ENCODE results near the gene NEDD4L. TPM values are rescaled to one million over a fixed set of nuclear protein-coding genes. Genes with fewer than 3 reads are reported as not detected.
A peak's percentile ranks its signal among the peaks of the same experiment; 100 is the strongest.

The NEDD4L gene
- total RNA-seq, 2 experiments from 2014 or later: 11.2 to 13.7 TPM

DNA sequence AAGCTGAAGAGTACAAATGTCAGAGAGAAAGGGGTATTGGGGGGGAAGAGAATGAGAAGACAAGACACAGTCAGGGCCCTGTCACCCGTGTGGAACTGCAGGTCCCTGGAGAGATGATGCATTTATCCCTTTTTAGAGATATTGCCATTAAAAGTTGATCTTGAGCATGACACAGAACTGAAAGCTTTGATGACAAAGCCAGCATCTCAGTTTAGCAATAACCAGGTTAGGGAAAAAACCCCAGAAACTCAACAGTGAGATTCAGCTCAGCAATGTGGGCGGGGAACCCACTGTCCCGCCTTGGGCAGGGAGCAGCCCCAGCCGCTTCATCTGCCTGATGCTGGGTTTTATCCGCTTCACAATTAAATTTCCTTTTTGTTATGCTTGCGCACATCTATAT lies 181.1 kb downstream of the NEDD4L start:
- Mint-ChIP-seq H3K9me3 (no peaks in the 10 kb centered on the region), H3K27ac (no peak overlapping the region), H3K27me3 (peaks cover 12% of the 10 kb centered on the region), H3K4me1 (ENCODE audit: low read depth) (no peaks in the 10 kb centered on the region), H3K4me3 (no peak overlapping the region), H3K36me3 (ENCODE audit: low read depth) (no peaks in the 10 kb centered on the region)
- Histone ChIP-seq H3K27ac (ENCODE audit: low read depth in 1 of 2, low read length in 2 of 2) (no peak overlapping the region), H3K4me1 (ENCODE audit: insufficient read depth, low read length) (no peaks in the 10 kb centered on the region), H3K4me3 (ENCODE audit: low read length) (no peak overlapping the region), H3K9me3 (ENCODE audit: control insufficient read depth in 1 of 2, insufficient read depth in 1 of 2, low read length in 2 of 2) (no peaks in the 10 kb centered on the region), H3K27me3 (ENCODE audit: control insufficient read depth in 1 of 2, insufficient read depth in 2 of 2, low read length in 2 of 2) (peaks cover 0 to 4% of the 10 kb centered on the region in 2 experiments), H3K36me3 (ENCODE audit: insufficient read depth, low read length) (no peaks in the 10 kb centered on the region)
- ATAC-seq (ENCODE audit: poor library complexity): no peak
- ChIA-PET POLR2A (no interaction called here), CTCF (no interaction called here)
- intact Hi-C loops (cut with DNase I, micrococcal nuclease): no loop called here
- DNase-seq: peak in 1 of 14 experiments; percentile 21
- TF ChIP-seq, protein P1, sequence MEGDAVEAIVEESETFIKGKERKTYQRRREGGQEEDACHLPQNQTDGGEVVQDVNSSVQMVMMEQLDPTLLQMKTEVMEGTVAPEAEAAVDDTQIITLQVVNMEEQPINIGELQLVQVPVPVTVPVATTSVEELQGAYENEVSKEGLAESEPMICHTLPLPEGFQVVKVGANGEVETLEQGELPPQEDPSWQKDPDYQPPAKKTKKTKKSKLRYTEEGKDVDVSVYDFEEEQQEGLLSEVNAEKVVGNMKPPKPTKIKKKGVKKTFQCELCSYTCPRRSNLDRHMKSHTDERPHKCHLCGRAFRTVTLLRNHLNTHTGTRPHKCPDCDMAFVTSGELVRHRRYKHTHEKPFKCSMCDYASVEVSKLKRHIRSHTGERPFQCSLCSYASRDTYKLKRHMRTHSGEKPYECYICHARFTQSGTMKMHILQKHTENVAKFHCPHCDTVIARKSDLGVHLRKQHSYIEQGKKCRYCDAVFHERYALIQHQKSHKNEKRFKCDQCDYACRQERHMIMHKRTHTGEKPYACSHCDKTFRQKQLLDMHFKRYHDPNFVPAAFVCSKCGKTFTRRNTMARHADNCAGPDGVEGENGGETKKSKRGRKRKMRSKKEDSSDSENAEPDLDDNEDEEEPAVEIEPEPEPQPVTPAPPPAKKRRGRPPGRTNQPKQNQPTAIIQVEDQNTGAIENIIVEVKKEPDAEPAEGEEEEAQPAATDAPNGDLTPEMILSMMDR (IDR thresholded peaks at IDR 0.05): no peak

DNA sequence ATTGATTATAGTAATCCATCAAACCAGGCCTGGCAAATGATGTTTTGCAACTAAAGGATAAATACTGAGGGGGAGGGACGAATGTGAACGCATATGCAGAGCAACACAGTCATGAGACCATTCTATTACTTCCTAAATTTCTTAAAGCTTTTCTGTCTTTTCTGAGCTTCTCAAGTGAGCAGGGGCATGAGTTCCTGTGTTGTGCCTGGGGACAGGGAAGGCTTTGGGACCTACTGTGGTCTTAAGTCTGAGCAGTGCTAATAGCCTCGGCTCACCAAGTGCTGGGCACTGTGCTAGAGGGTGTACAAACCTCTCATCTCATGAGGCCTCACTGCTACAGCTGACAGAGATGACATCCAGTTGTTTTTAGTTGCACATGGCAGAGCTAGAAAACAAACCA lies 182.4 kb downstream of the NEDD4L start:
- POLR2A ChIA-PET: no interaction called here
- no peaks in the 10 kb centered on the region for H3K9me3 ChIP-seq (ENCODE audit: control insufficient read depth in 1 of 2, insufficient read depth in 1 of 2, low read length in 2 of 2)
- no peaks in the 10 kb centered on the region for H3K4me1 Mint-ChIP-seq (ENCODE audit: low read depth)
- H3K9me3 Mint-ChIP-seq: no peaks in the 10 kb centered on the region
- H3K4me3 Mint-ChIP-seq: no peak overlapping the region
- no peaks in the 10 kb centered on the region for H3K4me1 ChIP-seq (ENCODE audit: insufficient read depth, low read length)
- H3K27me3 Mint-ChIP-seq: peaks cover 12% of the 10 kb centered on the region
- H3K4me3 ChIP-seq (ENCODE audit: low read length): no peak overlapping the region
- no peaks in the 10 kb centered on the region for H3K36me3 Mint-ChIP-seq (ENCODE audit: low read depth)
- ATAC-seq (ENCODE audit: poor library complexity) (no peak), DNase-seq (no peak)
- TF ChIP-seq, protein P1 (IDR thresholded peaks at IDR 0.05): no peak
- intact Hi-C loops (cut with DNase I, micrococcal nuclease): no loop called here
- H3K27me3 ChIP-seq (ENCODE audit: control insufficient read depth in 1 of 2, insufficient read depth in 2 of 2, low read length in 2 of 2): peaks cover 0 to 4% of the 10 kb centered on the region in 2 experiments
- CTCF ChIA-PET: interaction anchor here (0.7 kb wide), 1 partner anchor 11 kb away, joined by 3 read pairs; no protein-coding TSS in a partner anchor
- H3K36me3 ChIP-seq (ENCODE audit: insufficient read depth, low read length): no peaks in the 10 kb centered on the region
- H3K27ac ChIP-seq (ENCODE audit: low read depth in 1 of 2, low read length in 2 of 2): no peak overlapping the region
- no peak overlapping the region for H3K27ac Mint-ChIP-seq

DNA sequence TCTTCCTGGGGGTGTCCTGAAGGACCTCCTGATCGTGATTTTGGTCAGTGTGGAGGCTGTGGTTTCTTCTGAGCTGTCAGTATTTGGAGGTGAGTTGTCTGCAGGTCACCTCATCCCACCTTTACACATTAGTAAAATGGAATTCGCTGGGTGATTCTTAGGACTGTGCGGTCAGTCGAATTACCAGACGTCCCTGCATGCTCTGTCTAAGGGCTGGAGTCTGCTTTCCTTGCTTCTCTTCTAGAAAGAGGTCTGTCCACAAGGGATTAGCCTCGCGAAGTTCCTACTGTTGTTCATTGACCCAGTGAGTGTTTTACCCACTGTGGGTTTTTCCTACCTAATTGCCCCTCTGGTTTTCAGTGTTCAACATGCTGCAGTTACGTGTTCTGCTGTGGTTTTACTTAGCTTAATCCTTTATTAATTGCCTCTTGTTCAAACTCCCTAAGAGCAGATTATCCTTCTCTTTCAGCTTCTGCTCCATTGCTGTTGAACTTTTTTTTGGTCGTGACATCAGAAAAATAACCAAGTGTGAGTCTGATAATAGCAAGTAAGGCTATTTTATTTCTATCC lies 183.4 kb downstream of the NEDD4L start:
- no peaks in the 10 kb centered on the region for H3K36me3 ChIP-seq (ENCODE audit: insufficient read depth, low read length)
- Mint-ChIP-seq H3K4me1 (ENCODE audit: low read depth) (no peaks in the 10 kb centered on the region), H3K27ac (no peak overlapping the region), H3K4me3 (no peak overlapping the region), H3K27me3 (peaks cover 12% of the 10 kb centered on the region), H3K9me3 (no peaks in the 10 kb centered on the region), H3K36me3 (ENCODE audit: low read depth) (no peaks in the 10 kb centered on the region)
- H3K27ac ChIP-seq (ENCODE audit: low read depth in 1 of 2, low read length in 2 of 2): no peak overlapping the region
- peaks cover 0 to 4% of the 10 kb centered on the region in 2 experiments for H3K27me3 ChIP-seq (ENCODE audit: control insufficient read depth in 1 of 2, insufficient read depth in 2 of 2, low read length in 2 of 2)
- TF ChIP-seq, protein P1 (IDR thresholded peaks at IDR 0.05): no peak
- H3K9me3 ChIP-seq (ENCODE audit: control insufficient read depth in 1 of 2, insufficient read depth in 1 of 2, low read length in 2 of 2): no peaks in the 10 kb centered on the region
- no peak for DNase-seq
- H3K4me3 ChIP-seq (ENCODE audit: low read length): no peak overlapping the region
- POLR2A ChIA-PET: no interaction called here
- intact Hi-C loops (cut with DNase I, micrococcal nuclease): no loop called here
- no peak for ATAC-seq (ENCODE audit: poor library complexity)
- no peaks in the 10 kb centered on the region for H3K4me1 ChIP-seq (ENCODE audit: insufficient read depth, low read length)
- CTCF ChIA-PET: no interaction called here

Data from CD4-positive, alpha-beta T cell (primary cell).